Measurements from ENCODE around the gene EGLN3. TPM values are rescaled to one million over a fixed set of nuclear protein-coding genes. Genes with fewer than 3 reads are reported as not detected.

The EGLN3 gene
- total RNA-seq, 4 donors from 2014 or later = 9.4 to 15.7 (median 13.5) TPM

DNA sequence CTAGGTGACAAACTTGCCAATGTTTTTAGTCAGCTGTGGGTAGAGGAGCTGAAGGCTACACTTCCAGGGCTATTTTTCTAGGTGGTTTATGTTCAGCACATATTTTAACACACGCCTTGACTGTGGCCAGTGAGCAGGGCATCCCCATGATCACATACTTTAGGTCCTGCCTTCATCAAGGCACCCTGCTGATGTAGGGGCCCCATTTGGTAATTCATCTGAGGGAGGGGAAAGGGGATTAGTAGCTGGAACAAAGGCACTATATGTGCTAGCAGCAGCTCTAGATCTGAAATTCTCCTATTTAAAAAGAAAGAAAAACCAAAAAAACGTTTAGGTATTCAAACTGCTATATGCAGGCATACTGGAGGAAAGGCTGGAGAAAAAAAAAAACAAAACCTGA is 14.5 kb downstream of the EGLN3 start:
- in situ Hi-C loops (cut with MboI; ENCODE audit: low sequenced_read_pairs in 4 of 4) = no loop called here
- TF ChIP-seq, protein P1, sequence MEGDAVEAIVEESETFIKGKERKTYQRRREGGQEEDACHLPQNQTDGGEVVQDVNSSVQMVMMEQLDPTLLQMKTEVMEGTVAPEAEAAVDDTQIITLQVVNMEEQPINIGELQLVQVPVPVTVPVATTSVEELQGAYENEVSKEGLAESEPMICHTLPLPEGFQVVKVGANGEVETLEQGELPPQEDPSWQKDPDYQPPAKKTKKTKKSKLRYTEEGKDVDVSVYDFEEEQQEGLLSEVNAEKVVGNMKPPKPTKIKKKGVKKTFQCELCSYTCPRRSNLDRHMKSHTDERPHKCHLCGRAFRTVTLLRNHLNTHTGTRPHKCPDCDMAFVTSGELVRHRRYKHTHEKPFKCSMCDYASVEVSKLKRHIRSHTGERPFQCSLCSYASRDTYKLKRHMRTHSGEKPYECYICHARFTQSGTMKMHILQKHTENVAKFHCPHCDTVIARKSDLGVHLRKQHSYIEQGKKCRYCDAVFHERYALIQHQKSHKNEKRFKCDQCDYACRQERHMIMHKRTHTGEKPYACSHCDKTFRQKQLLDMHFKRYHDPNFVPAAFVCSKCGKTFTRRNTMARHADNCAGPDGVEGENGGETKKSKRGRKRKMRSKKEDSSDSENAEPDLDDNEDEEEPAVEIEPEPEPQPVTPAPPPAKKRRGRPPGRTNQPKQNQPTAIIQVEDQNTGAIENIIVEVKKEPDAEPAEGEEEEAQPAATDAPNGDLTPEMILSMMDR (IDR thresholded peaks at IDR 0.05 in 4 of 5, conservative IDR thresholded peaks at IDR 0.05 in 1 of 5) = no peak
- Histone ChIP-seq H3K36me3 (no peaks in the 10 kb centered on the region), H3K27me3 (no peaks in the 10 kb centered on the region), H3K27ac (no peak overlapping the region), H3K4me1 (peaks cover 35 to 38% of the 10 kb centered on the region in 2 donors), H3K9me3 (no peaks in the 10 kb centered on the region), H3K4me3 (no peak overlapping the region)
- no peak for ATAC-seq
- intact Hi-C loops (cut with DNase I; ENCODE audit: low total_unique reads) = loop anchor here (5.0 to 10.0 kb wide), 2 partner anchors 126 to 288 kb away; no protein-coding TSS in a partner anchor
- DNase-seq = no peak

- no peaks in the 10 kb centered on the region for H3K9me3 ChIP-seq
- H3K27ac ChIP-seq = no peak overlapping the region
- DNase-seq = no peak
- TF ChIP-seq, protein P1 (IDR thresholded peaks at IDR 0.05 in 4 of 5, conservative IDR thresholded peaks at IDR 0.05 in 1 of 5) = no peak
- TF ChIP-seq POLR2A (IDR thresholded peaks at IDR 0.05) = no peak
- no peaks in the 10 kb centered on the region for H3K27me3 ChIP-seq
- no peak for ATAC-seq
- no peak overlapping the region for H3K4me3 ChIP-seq
- in situ Hi-C loops (cut with MboI; ENCODE audit: low sequenced_read_pairs in 4 of 4) = no loop called here
- no peaks in the 10 kb centered on the region for H3K36me3 ChIP-seq
- peaks cover 35 to 38% of the 10 kb centered on the region in 2 donors for H3K4me1 ChIP-seq
- intact Hi-C loops (cut with DNase I; ENCODE audit: low total_unique reads) = loop anchor here (5.0 to 10.0 kb wide), 2 partner anchors 127 to 290 kb away; no protein-coding TSS in a partner anchor
Observed at GRCh38 chr14:33934938-33935337, 15.9 kb downstream of the EGLN3 start.

DNA sequence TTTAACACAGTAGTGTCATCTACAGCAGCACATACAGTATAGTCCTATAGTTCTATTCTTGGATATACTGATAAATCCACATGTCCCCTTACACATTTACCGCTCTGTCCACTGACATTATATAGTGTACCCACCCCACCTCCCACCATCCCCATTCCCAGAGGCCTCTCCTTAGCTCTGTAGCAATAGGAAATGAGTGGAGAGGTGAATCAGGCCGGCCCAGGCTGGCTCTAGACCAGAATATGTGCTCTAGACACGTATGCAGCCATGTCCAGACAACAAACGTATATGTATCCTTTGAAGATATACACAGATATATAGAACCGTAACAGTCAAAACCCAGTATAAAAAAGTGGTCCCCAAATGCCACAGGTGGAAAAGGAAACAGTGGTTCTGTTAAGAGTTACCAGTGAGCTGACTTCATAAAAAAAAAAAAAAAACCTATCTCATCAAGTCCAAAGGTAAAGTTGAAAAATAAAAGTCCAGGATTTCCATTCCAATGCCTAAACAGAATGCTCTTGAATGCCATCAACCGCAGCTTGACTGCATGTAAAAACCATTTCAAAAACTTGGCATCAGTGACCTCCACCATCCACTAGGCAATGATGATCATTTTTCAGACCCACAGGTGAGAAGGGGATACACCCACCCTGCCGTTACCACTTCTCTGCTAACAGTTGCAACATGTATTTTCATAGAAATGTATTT is 16.7 kb downstream of the EGLN3 start:
- no peak overlapping the region for H3K4me3 ChIP-seq
- DNase-seq (no peak), ATAC-seq (no peak)
- in situ Hi-C loops (cut with MboI; ENCODE audit: low sequenced_read_pairs in 4 of 4) (no loop called here), intact Hi-C loops (cut with DNase I; ENCODE audit: low total_unique reads) (loop anchor here (10.0 kb wide), 1 partner anchor 291 kb away; no protein-coding TSS in a partner anchor)
- H3K27ac ChIP-seq = peak overlapping the region in 1 of 4 donors; percentile 53
- H3K4me1 ChIP-seq = peaks cover 35 to 36% of the 10 kb centered on the region in 2 donors
- H3K9me3 ChIP-seq = no peaks in the 10 kb centered on the region
- peaks cover 0 to 2% of the 10 kb centered on the region in 2 donors for H3K36me3 ChIP-seq
- no peak for TF ChIP-seq POLR2A (IDR thresholded peaks at IDR 0.05)
- TF ChIP-seq, protein P1 (IDR thresholded peaks at IDR 0.05 in 4 of 5, conservative IDR thresholded peaks at IDR 0.05 in 1 of 5) = no peak
- no peaks in the 10 kb centered on the region for H3K27me3 ChIP-seq

DNA sequence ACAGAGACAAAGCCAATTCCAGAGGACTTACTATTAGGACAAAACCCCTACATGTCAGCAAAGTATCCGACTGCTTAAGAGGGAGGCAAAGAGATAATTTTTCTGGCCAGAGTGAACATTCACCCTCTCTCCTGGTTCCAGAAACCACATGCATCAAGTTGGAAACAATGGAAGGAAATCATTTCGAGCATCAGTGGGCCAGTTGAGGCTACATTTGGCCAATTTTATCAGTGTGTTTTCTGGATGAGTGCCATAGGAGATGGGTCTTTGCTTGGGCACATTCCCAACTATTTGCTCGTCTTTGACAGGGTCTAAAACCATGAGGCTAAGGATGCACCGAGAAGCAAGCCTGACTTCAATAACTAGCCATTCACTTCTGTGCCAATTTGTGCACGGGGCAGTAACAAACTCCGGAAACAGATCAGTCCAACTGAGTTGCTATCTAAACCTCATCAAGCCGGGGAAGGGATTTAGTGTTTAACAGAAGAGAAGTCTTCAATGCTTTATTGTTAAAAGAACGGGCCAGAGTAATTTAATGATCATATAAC is 17.4 kb downstream of the EGLN3 start:
- H3K4me3 ChIP-seq = no peak overlapping the region
- in situ Hi-C loops (cut with MboI; ENCODE audit: low sequenced_read_pairs in 4 of 4) (no loop called here), intact Hi-C loops (cut with DNase I; ENCODE audit: low total_unique reads) (loop anchor here (10.0 kb wide), 1 partner anchor 291 kb away; no protein-coding TSS in a partner anchor)
- ATAC-seq = no peak
- H3K4me1 ChIP-seq = peaks cover 29% of the 10 kb centered on the region in 2 donors
- H3K27me3 ChIP-seq = no peaks in the 10 kb centered on the region
- peaks cover 0 to 10% of the 10 kb centered on the region in 2 donors for H3K36me3 ChIP-seq
- TF ChIP-seq POLR2A (IDR thresholded peaks at IDR 0.05) = no peak
- TF ChIP-seq, protein P1 (IDR thresholded peaks at IDR 0.05 in 4 of 5, conservative IDR thresholded peaks at IDR 0.05 in 1 of 5) = no peak
- no peaks in the 10 kb centered on the region for H3K9me3 ChIP-seq
- DNase-seq = no peak
- peak overlapping the region in 1 of 4 donors; percentile 53 for H3K27ac ChIP-seq
